GM12874 (cell line): Measurements from ENCODE around the gene HM13.

Source experiments
- TF ChIP-seq, protein P1 (sequence below): IDR thresholded peaks from 2 replicates; pipeline ENCODE4 v1.5.1; 2011; ENCODE audit warnings: low read depth, mild to moderate bottlenecking, control low read depth, low read length, moderate library complexity; ENCODE audit not compliant: insufficient read depth

HM13 gene

GRCh38 chr20:31508517-31509244 lies 5.6 kb upstream of the HM13 start:
- TF ChIP-seq, protein P1, sequence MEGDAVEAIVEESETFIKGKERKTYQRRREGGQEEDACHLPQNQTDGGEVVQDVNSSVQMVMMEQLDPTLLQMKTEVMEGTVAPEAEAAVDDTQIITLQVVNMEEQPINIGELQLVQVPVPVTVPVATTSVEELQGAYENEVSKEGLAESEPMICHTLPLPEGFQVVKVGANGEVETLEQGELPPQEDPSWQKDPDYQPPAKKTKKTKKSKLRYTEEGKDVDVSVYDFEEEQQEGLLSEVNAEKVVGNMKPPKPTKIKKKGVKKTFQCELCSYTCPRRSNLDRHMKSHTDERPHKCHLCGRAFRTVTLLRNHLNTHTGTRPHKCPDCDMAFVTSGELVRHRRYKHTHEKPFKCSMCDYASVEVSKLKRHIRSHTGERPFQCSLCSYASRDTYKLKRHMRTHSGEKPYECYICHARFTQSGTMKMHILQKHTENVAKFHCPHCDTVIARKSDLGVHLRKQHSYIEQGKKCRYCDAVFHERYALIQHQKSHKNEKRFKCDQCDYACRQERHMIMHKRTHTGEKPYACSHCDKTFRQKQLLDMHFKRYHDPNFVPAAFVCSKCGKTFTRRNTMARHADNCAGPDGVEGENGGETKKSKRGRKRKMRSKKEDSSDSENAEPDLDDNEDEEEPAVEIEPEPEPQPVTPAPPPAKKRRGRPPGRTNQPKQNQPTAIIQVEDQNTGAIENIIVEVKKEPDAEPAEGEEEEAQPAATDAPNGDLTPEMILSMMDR = no peak

- TF ChIP-seq, protein P1 = no peak
Observed at GRCh38 chr20:31515072-31515774, 981 bp downstream of the HM13 start.

GRCh38 chr20:31515775-31516107 lies 1.5 kb downstream of the HM13 start:
- TF ChIP-seq, protein P1 = no peak

DNA sequence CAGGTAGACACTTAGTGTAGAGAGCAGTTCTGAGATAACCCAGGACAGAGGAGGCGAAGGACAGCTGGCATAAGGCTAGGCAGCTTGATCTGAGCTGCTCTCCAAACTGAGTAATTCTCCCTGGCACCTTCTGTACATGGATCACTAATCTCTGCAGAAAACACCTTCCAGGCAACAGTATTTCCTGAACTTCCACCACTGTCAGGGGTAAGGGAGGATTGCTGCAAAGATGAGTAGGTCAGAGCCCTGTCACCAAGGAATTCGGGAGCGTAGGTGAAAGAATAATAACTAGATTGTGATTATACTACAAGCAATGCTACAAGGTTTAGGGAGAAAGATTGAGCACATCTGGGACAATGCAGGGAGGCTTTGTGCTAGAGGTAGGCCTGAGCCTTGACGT lies 1.9 kb downstream of the HM13 start:
- TF ChIP-seq, protein P1 = no peak

GRCh38 chr20:31516651-31517050 lies 2.4 kb downstream of the HM13 start:
- TF ChIP-seq, protein P1 = no peak

- TF ChIP-seq, protein P1 = no peak
Observed at GRCh38 chr20:31517373-31517772, 3.1 kb downstream of the HM13 start.

DNA sequence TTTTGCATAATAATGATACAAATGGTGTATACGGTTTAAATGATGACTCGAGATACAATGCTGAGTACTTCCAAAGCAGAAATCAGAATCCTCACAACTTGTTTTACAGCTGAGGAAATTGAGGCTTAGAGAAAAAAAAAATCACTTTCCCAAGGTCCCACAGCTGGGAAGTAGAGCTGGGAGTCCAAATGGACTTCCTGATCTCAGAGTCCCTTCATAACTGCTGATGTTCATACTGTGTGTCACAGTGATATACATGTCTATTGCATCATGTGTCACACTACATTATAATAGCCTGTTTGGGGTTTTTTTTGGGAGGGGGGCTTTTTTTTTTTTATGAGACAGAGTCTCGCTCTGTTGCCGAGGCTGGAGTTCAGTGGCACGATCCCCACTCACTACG lies 8.5 kb downstream of the HM13 start:
- TF ChIP-seq, protein P1 = no peak
